Calu3 (cell line): Measurements from ENCODE around the gene KMT2A. TPM values are rescaled to one million over a fixed set of nuclear protein-coding genes. Genes with fewer than 3 reads are reported as not detected.

Experiments
- BruUV-seq: library from RNA; stranded (reverse); fragments of 400-500 nt; replicated peaks from 2 replicates; lab custom pipeline; 2021; lab: Mats Ljungman, UMichigan
- CTCF ChIA-PET: fragments of 300-600 bp; sonication (Branson Sonifier 250); formaldehyde crosslinking; loops from one replicate; lab custom pipeline; 2022; ENCODE audit warnings: antibody characterized with exemption; lab: Charles Lee
- DNase-seq: peaks from one replicate; pipeline ENCODE4 v3.0.0; 2022
- H3K27ac Mint-ChIP-seq: one replicate; pipeline ENCODE4 v1.8.0; 2022; ENCODE audit warnings: mixed read lengths; ENCODE audit not compliant: unreplicated experiment
- H3K27me3 Mint-ChIP-seq: one replicate; pipeline ENCODE4 v1.8.0; 2022; ENCODE audit warnings: mixed read lengths; ENCODE audit not compliant: unreplicated experiment
- H3K36me3 Mint-ChIP-seq: one replicate; pipeline ENCODE4 v1.8.0; 2022; ENCODE audit warnings: mild to moderate bottlenecking, moderate library complexity, mixed read lengths; ENCODE audit not compliant: insufficient read depth, unreplicated experiment
- H3K4me1 Mint-ChIP-seq: one replicate; pipeline ENCODE4 v1.8.0; 2022; ENCODE audit warnings: mild to moderate bottlenecking, low read depth, mixed read lengths; ENCODE audit not compliant: unreplicated experiment
- H3K4me3 Mint-ChIP-seq: one replicate; pipeline ENCODE4 v1.8.0; 2022; ENCODE audit warnings: mild to moderate bottlenecking, low read depth, moderate library complexity, mixed read lengths; ENCODE audit not compliant: unreplicated experiment
- H3K9me3 Mint-ChIP-seq: one replicate; pipeline ENCODE4 v1.8.0; 2022; ENCODE audit warnings: low read depth, mixed read lengths; ENCODE audit not compliant: unreplicated experiment
- intact Hi-C: fragments of 100-400 bp; cut with micrococcal nuclease; formaldehyde crosslinking; loops from one replicate; pipeline ENCODE4 v1.10.0; 2022; ENCODE audit not compliant: unreplicated experiment
- total RNA-seq: library from RNA; stranded (reverse); gene quantifications from 2 replicates; pipeline ENCODE4 v1.2.3, GENCODE V29; 2022
- TF ChIP-seq, protein P1 (sequence below): fragments of 200-600 bp; IDR thresholded peaks from one replicate; pipeline ENCODE4 v1.8.0; 2022; ENCODE audit warnings: antibody characterized with exemption; ENCODE audit not compliant: unreplicated experiment

The KMT2A gene
- total RNA-seq, 1 experiment from 2014 or later = 58.1 TPM

- H3K9me3 Mint-ChIP-seq = no peaks in the 10 kb centered on the region
- H3K4me3 Mint-ChIP-seq = no peak overlapping the region
- TF ChIP-seq, protein P1, sequence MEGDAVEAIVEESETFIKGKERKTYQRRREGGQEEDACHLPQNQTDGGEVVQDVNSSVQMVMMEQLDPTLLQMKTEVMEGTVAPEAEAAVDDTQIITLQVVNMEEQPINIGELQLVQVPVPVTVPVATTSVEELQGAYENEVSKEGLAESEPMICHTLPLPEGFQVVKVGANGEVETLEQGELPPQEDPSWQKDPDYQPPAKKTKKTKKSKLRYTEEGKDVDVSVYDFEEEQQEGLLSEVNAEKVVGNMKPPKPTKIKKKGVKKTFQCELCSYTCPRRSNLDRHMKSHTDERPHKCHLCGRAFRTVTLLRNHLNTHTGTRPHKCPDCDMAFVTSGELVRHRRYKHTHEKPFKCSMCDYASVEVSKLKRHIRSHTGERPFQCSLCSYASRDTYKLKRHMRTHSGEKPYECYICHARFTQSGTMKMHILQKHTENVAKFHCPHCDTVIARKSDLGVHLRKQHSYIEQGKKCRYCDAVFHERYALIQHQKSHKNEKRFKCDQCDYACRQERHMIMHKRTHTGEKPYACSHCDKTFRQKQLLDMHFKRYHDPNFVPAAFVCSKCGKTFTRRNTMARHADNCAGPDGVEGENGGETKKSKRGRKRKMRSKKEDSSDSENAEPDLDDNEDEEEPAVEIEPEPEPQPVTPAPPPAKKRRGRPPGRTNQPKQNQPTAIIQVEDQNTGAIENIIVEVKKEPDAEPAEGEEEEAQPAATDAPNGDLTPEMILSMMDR = no peak
- no peaks in the 10 kb centered on the region for H3K27me3 Mint-ChIP-seq
- H3K4me1 Mint-ChIP-seq = no peaks in the 10 kb centered on the region
- CTCF ChIA-PET = no interaction called here
- DNase-seq = no peak
- no peak overlapping the region for H3K27ac Mint-ChIP-seq
- intact Hi-C loops = no loop called here
- no peaks in the 10 kb centered on the region for H3K36me3 Mint-ChIP-seq
- no TSS peak for BruUV-seq
Observed at GRCh38 chr11:118545533-118545932, 109.2 kb downstream of the KMT2A start.

DNA sequence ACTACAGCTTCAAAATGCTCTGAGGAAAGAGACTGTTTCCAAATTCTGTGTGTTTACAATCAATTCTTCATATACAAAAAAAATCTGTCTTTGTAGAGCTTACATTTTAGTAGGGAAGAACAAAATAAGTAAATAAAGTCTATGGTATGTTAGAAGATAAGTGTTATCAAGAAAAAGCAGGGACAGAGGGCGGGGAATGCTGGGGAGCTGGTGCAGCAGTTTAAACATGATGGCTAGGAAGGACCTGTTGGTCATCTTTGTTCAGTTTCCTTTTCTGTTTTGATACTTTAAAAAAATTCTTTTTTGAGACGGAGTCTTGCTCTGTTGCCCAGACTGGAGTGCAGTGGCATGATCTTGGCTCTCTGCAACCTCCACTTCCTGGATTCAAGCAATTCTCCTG lies 110.8 kb downstream of the KMT2A start:
- no peaks in the 10 kb centered on the region for H3K27me3 Mint-ChIP-seq
- intact Hi-C loops = no loop called here
- BruUV-seq = no TSS peak
- TF ChIP-seq, protein P1 = no peak
- no peaks in the 10 kb centered on the region for H3K36me3 Mint-ChIP-seq
- no peaks in the 10 kb centered on the region for H3K4me1 Mint-ChIP-seq
- CTCF ChIA-PET = no interaction called here
- H3K9me3 Mint-ChIP-seq = no peaks in the 10 kb centered on the region
- no peak overlapping the region for H3K4me3 Mint-ChIP-seq
- no peak overlapping the region for H3K27ac Mint-ChIP-seq
- no peak for DNase-seq

- H3K27ac Mint-ChIP-seq = no peak overlapping the region
- TF ChIP-seq, protein P1 = no peak
- H3K27me3 Mint-ChIP-seq = no peaks in the 10 kb centered on the region
- BruUV-seq = no TSS peak
- no peaks in the 10 kb centered on the region for H3K9me3 Mint-ChIP-seq
- H3K4me3 Mint-ChIP-seq = no peak overlapping the region
- intact Hi-C loops = no loop called here
- no peak for DNase-seq
- H3K36me3 Mint-ChIP-seq = no peaks in the 10 kb centered on the region
- CTCF ChIA-PET = no interaction called here
- H3K4me1 Mint-ChIP-seq = no peaks in the 10 kb centered on the region
Observed at GRCh38 chr11:118552341-118552740, 116.0 kb downstream of the KMT2A start.

GRCh38 chr11:118560806-118561205 lies 124.5 kb downstream of the KMT2A start:
- intact Hi-C loops = no loop called here
- CTCF ChIA-PET = no interaction called here
- BruUV-seq = no TSS peak

More at GRCh38 chr11:118560806-118561205, 124.5 kb downstream of the KMT2A start:
- Mint-ChIP-seq H3K4me1 (no peaks in the 10 kb centered on the region), H3K27ac (no peak overlapping the region), H3K27me3 (no peaks in the 10 kb centered on the region), H3K36me3 (peaks cover 4% of the 10 kb centered on the region), H3K9me3 (no peaks in the 10 kb centered on the region), H3K4me3 (no peak overlapping the region)
- DNase-seq = no peak
- TF ChIP-seq, protein P1 = no peak
